HT1080 (cell line): ENCODE measurements around the gene C16orf54. TPM values are rescaled to one million over a fixed set of nuclear protein-coding genes. Genes with fewer than 3 reads are reported as not detected.
"Not testable (repeated sequence)": the region's sequence is repeated elsewhere in the genome, so short reads cannot be mapped to it uniquely, and the experiment has no call there.

Experiments used
- DNase-seq: peaks from one replicate; pipeline ENCODE4 v3.0.0-alpha.2; 2015; ENCODE audit warnings: low read depth
- total RNA-seq: library from RNA; depleted of rRNA; stranded (reverse); fragments of >200 nt; shearing (Covaris generic); gene quantifications from 2 replicates; pipeline ENCODE4 v1.2.3, GENCODE V29; 2014

The C16orf54 gene
- total RNA-seq, 1 experiment from 2014 or later: 1.5 TPM

DNA sequence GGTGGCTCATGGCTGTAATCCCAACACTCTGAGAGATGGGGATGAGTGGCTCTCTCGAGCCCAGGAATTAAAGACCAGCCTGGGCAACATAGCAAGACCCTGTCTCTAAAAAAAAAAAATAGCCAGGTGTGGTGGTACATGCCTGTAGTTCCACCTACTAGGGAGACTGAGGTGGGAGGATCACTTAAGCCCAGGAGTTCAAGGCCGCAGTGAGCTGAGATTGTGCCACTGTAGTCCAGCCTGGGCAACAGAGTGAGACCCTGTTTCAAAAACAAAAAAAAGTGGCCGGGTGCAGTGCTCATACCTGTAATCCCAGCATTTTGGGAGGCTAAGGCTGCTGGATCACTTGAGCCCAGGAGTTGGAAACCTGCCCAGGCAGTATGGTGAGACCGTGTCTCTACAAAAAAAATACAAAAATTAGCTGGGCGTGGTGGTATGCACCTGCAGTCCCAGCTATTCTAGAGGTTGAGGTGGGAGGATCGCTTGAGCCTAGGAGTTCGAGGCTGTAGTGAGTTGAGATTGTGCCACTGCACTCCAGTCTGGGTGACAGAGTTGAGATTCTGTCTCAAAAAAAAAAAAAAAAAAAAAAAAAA is 3.0 kb downstream of the C16orf54 start:
- no peak for DNase-seq

DNA sequence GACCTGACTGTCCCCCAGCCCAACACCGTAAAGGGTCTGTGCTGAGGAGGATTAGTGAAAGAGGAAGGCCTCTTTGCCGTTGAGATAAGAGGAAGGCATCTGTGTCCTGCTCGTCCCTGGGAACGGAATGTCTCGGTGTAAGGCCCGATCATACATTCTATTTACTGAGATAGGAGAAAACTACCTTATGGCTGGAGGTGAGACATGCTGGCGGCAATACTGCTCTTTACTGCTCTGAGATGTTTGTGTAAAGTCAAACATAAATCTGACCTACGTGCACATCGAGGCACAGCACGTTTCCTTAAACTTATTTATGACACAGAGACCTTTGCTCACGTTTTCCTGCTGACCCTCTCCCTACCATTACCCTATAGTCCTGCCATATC is 5.2 kb downstream of the C16orf54 start:
- DNase-seq: not testable (repeated sequence)

DNA sequence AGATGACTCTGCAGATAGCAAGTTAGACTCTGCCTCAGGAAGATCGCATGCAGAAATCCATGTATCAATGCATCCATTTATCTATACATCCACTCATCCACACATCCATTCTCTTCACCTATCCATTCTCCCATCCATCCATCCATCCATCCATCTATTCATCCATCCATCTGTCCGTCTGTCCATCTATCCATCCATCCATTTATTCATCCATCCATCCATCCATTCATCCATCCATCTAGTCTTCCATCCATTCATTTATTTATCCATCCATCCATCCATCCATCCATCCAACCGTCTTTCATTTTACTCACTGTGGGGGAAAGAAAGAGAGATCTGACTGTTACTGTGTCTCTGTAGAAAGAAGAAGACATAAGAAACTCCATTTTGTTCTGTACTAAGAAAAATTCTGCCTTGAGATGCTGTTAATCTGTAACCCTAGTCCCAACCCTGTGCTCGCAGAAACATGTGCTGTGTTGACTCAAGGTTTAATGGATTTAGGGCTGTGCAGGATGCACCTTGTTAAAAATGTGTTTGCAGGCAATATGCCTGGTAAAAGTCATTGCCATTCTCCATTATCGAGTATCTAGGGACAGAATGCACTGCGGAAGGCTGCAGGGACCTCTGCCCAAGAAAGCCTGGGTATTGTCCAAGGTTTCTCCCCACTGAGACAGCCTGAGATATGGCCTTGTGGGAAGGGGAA is 5.7 kb downstream of the C16orf54 start:
- not testable (repeated sequence) for DNase-seq

DNA sequence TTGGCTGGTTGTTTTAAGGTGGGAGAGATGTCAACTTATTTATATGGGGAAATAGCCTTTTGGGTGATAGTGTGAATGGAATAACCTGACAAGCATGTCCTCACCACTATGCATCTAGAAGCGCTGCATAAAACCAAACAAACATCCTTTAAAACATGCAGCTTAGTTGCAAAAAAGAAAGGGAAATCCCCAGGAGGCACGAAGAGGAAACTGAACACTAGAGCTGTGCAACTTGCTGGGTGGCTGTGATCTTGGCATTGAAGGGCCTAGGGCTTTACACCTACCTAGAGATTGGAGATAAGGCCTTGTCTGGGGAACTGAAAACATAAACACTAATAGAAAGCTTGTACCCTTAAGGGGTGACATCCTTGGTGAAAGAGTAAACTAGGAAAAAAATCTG is 7.3 kb downstream of the C16orf54 start:
- DNase-seq: no peak

DNA sequence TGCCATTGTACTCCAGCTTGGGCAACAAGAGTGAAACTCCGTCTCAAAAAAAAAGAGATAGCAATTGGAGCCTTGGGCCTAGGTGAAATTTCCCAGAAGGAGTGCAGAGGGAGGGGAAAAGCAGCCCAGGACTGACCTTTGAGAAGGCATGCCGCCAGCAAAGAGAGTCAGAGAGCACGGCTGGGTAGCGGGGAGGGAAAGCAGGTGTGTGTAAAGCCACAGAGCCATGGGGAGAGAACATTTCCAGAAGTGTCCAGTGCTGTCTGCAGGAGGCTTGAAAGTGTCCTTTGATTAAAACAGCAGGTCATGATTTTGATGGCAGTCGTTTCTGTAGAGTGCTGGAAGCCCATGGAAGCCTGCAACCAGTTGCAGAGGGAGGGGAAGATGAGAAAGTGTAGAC is 8.1 kb downstream of the C16orf54 start:
- DNase-seq: no peak

DNA sequence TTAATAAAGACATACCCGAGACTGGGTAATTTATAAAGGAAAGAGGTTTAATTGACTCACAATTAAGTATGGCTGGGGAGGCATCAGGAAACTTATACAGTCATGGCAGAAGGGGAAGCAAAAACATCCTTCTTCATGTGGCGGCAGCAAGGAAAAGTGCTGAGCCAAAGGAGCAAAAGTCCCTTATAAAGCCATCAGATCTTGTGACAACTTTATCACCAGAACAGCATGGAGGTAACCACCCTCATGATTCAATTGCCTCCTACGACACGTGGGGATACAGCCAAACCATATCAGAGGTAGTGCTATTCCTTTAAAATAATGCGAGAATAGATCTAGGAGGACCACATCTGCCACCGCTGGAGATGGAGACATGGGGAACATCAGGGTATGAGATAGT is 9.0 kb downstream of the C16orf54 start:
- DNase-seq: no peak

DNA sequence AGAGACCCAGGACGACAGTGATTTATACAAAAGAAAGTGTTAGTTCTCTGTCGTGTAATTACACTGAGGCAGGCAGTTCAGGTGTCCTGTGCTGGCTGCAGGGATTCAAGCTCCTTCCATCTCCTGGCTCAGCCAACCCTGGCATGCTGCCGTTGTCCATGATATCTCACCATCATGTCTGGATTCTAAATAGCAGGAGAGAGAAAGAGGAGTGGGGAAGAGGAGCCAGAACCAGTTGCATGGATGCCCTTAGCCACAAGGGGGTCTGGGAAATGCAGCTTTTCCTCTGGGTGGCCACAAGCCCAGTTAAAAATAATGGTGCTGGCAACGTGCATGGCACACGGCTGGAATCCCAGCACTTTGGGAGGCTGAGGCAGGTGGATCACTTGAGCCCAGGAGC is 9.7 kb downstream of the C16orf54 start:
- DNase-seq: no peak

DNA sequence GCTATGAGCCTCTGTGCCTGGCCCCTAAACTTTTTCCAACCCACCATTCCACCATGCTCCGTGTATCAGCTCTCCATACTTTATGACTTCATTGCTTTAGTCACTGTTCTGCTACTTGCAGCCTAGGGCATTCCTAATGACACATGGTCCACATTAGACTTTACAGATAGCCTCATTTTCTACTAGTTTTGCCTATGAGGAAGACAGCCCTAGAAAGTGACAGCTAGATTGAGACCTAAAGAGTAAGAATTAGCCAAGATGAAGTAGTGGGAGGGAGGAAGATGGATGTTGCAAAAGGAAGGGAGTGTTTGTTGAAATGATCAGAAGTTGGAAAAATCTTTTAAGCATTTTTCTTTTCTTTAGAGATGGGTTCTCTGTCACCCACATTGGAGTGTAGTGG is 11.0 kb downstream of the C16orf54 start:
- DNase-seq: no peak

DNA sequence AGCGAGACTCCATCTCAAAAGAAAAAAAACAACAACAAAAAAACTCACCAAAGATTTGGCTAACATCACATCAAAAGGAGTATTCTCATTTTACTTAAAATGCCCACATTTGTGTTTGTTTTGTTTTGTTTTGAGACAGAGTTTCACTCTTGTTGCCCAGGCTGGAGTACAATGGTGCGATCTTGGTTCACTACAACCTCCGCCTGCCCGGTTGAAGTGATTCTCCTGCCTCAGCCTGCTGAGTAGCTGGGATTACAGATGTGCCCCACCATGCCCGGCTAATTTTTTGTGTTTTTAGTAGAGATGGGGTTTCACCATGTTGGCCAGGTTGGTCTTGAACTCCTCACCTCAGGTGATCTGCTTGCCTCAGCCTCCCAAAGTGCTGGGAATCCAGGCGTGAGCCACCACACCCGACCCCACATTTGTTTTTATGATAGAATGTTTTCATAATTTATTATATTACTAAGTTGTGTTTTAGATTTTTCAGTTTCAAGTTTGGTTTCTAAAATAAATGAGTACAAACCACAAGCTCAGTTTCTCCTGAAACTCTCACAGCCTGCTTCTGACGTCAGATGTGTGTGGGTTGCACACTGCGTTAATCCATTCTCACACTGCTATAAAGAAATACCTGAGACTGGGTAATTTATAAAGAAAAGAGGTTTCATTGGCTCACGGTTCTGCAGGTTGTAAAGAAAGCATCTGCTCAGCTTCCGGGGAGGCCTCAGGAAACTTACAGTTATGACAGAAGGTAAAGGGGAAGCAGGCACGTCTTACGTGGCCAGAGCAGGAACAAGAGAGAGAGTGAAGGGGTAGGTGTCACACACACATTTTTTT is 13.8 kb downstream of the C16orf54 start:
- DNase-seq: not testable (repeated sequence)

DNA sequence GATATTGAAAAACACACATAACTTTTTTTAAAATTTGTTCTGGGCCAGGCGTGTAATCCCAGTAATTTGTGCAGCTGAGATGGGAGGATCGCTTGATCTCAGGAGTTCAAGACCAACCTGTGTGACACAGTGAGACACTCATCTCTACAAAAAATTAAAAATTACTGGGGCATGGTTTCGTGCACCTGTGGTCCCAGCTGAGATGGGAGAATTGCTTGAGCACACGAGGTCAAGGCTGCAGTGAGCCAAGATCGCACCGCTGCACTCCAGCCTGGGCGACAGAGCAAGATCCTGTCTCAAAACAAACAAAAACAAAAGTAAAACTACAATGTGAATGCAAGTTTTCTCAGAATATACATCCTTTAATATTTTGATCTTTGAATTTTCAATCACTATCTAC is 15.1 kb downstream of the C16orf54 start:
- no peak for DNase-seq

DNA sequence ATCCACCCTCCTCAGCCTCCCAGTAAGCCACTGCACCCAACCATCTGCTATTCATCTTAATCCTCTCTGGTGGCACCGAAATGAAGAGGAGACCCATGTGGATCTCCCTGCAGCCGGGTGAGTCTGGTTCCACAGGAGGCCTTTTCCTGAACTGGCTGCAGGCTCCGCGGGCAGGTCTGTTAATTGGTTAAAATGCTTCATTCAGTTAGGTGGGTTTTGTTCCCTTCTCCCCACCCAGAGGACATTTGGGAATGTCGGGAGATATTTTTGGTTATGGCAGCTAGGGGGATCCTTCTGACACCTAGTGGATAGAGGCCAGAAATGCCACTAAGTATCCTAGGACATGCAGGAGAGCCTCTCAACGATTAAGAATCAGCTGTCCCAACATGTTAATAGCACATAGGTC is 16.7 kb downstream of the C16orf54 start:
- DNase-seq: peak; percentile 41

DNA sequence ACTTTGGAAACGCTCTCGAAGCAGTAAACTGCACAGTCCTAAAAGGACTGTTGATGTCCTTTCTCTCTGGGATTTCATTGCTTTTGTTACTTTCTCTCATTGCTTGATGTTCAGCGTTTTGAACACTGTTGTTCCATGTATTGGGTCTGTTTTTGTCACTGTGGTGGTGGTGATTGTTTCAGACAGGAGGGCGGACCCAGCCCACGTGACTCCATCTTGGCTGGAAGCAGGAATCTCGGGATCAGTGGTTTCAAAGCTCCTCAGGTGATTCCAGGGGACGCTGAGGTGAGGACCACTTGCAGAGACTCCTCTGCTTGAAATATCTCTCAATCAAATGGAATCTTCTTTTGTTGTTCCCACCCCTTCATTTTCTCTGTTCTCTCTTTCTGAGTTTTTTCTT is 18.3 kb downstream of the C16orf54 start:
- no peak for DNase-seq

DNA sequence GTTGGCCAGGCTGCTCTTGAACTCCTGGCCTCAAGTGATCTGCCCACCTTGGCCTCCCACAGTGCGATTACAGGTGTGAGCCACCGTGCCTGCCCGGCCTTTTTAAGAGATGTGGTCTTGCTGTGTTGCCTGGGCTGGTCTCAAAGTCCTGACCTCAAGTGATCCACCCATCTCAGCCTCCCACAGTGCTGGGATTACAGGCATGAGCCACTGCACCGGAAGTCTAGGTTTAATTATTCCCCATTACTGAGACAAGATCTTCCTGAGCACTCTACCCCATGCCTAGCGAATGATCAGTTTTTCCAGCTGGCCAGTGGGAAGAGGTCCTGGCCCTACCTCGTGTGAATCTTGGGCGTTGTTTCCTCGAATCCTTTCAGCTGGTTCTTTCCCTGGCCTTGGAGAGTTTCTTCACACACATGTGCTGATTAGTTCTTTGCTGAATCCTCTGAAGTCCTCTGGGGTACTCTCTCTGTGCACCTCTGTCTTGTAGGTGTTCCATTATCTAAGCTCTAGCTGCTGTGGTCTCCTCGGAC is 18.9 kb downstream of the C16orf54 start:
- DNase-seq: no peak

DNA sequence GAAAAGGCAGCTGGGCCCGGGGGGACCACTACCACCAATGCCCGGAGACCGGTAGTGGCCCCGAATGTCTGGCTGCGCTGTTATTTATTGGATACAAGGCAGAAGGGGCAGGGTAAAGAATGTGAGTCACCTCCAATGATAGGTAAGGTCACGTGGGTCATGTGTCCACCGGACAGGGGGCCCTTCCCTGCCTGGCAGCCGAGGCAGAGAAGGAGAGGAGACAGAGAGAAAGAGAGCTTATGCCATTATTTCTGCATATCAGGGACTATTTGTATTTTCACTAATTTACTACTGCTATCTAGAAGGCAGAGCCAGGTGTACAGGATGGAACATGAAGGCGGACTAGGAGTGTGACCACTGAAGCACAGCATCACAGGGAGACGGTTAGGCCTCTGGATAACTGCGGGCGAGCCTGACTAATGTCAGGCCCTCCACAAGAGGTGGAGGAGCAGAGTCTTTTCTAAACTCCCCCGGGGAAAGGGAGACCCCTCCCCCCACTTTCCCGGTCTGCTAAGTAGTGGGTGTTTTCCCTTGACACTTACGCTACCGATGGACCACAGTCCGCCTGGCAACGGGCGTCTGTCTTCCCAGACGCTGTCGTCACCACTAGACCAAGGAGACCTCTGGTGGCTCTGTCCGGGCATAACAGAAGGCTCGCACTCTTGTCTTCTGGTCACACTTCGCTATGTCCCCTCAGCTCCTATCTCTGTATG is 24.5 kb downstream of the C16orf54 start:
- DNase-seq: peak; percentile 48

DNA sequence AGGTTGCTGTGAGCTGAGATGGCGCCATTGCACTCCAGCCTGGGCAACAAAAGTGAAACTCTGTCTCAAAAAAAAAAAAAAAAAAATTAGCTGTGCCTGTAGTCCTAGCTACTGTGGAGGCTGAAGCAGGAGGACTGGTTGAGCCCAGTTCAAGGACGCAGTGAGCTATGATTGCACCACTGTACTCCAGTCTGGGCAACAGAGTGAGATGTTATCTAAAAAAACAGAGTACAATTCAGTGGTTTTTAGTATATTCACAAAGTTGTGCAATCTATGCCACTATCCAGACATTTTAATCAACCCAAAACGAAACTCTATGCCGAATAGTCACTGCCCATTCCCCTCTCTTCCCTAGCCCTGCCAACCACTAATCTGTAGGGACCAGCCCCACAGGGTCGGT is 25.1 kb downstream of the C16orf54 start:
- no peak for DNase-seq

DNA sequence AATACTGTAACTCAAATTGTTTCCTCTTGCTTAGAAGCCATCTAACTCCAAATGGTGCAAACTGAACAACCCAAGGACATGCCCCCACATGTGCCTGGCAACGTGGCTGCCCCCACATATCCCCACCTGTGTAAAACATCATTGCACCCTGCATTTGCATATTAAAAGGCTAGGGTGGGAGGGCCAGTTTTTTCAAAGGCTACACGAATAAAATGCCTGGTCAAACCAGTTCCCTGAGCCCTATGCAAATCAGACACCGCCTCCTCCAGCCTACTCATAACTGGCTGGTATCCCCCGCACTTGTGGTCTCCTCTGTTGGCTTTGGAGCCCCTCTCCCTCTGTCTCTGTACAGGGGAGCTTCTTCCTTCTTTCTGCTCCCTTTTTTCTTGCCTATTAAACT is 26.7 kb downstream of the C16orf54 start:
- DNase-seq: no peak

DNA sequence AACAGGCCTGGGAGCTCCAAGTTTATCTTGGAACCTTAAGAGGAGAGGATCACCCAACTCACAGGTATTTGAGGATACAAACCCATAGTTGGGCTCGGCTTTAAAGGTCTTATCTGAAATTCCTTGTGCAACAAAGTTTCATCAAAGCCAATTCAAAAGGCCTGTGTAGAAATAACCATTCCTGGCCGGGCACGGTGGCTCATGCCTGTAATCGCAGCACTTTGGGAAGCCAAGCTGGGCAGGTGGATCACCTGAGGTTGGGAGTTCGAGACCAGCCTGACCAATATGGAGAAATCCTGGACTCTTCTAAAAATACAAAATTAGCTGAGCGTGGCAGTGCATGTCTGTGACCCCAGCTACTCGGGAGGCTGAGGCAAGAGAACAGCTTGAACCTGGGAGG is 28.7 kb downstream of the C16orf54 start:
- no peak for DNase-seq

DNA sequence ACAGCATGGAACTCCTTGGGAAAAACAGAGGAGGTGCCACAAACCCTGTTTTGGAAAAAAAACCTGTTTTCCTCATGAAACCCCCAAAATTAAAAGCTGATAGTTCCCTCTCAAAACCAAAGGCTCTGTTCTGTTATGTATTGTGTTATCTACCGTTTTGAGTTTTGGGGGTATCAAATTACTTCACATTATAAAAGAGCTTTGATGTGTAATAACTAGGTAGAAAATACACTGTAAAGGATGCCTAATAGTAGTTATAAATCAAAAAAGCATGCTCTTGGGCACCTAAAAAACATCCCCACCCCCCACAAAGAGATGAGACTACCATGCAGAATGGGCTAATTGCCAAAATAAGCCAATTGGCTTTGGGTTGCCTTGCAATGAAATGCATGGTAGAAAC is 30.8 kb downstream of the C16orf54 start:
- no peak for DNase-seq

DNA sequence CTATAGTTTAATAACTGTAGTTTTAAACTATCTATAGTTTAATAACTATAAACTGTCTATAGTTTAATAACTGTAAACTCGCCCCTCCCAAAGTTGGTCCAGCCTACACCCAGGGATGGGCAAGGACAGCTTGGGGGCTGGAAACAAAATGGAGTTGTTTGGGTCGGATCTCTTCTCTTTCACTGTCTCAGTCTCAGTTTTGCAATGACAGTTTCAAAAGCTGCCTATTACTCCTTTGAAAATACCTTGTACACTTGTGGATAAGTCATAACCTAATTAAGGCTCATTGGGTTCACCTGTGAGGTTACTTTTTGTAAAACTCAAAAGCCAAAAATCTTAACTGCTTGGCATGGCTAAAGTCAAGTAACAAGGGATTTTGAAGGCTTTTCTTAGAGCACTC is 31.4 kb downstream of the C16orf54 start:
- DNase-seq: no peak

DNA sequence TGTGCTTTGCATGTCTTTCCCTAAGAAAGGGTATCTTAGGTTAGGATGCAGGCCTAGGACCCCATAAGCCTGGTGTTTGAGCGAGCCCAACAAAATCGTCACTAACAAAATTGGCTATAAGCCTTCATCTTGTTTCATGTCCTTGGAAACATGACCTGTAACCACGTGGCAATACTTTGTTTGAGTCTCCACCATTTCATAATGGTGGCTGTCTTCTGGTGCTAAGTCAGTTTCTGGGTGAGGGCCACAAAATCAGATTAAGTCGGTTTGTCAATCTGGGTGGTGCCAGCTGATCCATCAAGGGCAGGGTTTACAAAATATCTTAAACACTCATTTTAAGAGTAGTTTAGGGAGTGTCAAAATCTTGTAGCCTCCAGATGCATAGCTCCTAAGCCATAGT is 33.0 kb downstream of the C16orf54 start:
- DNase-seq: no peak
